ENCODE results near the gene NUP205.

Gene NUP205

DNA sequence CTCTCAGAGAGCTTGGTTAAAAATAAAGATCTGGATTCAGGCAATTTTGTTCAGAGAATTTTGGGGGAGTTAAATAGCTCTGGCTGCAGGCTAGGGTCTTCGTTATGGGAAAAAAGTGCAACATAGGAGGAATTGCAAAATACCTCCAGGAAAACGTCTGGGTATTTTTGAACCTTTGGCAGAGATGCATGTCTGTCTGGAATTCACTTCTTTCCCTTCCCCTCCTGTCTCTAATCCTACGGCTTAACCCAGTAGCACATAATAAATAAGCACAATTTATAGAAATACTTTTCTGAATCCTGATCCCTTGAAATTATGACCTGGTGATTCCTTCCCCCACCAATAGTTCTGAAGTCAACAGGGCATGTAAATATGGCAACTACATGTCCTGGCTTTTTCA lies 19.3 kb upstream of the NUP205 start:
- no peak for DNase-seq (ENCODE audit: low read depth in 2 of 3, low spot score in 2 of 3)

DNA sequence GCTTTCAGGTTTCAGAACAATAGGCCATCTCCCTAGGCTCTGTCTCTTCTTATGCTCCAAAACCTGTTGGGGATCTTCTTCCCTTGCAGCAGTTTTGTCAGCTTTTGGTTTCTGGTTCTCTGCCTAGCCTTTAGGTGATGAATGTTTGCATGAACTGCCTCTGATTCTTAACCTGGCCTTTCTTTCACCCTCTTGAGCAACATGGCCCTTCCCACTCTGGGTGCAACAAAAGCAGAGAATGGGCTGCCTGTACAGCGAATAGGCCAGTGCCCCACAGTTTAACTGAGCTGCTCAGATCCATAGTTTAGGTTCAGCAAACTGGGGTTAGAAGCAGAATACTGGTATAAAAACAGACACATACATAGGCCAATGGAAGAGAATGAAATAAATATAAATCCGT lies 18.1 kb upstream of the NUP205 start:
- DNase-seq (ENCODE audit: low read depth in 2 of 3, low spot score in 2 of 3) = no peak

DNA sequence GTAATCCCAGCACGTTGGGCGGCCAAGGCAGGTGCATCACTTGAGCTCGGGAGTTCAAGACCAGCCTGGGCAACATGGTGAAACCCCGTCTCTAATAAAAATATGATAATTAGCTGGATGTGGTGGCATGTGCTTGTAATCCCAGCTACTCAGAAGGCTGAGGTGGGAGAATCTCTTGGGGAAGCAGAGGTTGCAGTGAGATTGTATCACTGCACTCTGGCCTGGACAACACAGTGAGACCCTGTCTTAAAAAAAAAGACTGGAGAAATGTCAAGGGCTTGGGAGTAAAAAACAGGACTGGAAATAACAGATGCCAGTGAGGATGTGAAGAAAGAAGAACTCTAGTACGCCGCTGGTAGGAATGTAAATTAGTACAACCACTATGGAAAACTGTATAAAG lies 16.7 kb upstream of the NUP205 start:
- no peak for DNase-seq (ENCODE audit: low read depth in 2 of 3, low spot score in 2 of 3)

DNA sequence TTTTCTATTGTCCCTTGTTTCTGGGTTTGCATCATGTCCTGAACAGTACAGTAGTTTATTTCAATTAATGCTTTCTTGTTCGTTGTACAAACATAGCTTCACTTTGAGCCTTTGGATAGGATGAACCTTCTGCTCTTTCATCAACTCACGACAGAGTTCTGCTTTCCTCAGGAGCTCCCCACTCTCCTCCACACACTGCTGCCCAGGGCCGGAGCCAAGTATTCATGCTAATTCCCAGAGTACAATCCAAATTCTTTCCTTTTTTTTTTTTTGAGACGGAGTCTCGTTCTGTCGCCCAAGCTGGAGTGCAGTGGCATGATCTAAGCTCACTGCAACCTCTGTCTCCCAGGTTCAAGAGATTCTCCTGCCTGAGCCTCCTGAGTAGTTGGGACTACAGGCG lies 7.5 kb upstream of the NUP205 start:
- DNase-seq (ENCODE audit: low read depth in 2 of 3, low spot score in 2 of 3) = no peak

DNA sequence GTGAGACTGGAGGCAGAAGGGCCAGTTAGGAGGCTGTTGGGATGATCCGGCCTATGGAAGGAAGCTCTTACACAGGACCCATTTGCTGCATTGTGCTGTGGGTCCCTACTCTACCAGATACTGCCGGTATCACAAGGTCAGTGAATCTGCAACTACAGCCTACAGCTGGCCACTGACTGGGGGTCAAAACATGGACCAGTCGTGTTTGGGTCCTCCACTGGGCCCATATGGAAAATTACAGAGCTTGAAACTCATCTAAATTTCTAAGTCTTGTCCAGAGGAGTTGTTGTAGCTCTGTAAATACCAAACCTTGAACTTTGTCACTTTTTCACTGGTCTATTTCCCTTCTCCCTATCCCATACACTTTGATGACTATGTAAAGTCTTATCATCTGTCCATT lies 5.6 kb upstream of the NUP205 start:
- no peak for DNase-seq (ENCODE audit: low read depth in 2 of 3, low spot score in 2 of 3)

DNA sequence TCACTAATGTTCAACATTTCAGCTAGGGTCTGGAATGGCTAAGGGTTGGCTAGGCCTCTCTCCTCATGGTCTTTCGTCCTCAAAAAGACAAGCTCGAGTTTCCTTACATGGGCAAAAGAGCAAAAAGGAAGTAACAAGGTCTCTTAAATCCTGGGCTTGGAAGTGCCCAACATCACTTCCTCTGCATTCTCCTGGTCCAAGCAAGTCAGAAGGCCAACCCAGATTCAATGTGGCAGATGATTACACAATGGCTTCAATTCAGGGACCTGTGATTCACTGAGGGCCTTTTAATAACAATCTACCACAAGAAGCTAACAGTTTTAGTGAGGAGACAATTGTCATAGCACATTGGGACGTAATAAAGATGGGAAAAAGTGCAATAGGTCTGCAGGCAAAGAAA lies 4.4 kb upstream of the NUP205 start:
- DNase-seq (ENCODE audit: low read depth in 2 of 3, low spot score in 2 of 3) = no peak

DNA sequence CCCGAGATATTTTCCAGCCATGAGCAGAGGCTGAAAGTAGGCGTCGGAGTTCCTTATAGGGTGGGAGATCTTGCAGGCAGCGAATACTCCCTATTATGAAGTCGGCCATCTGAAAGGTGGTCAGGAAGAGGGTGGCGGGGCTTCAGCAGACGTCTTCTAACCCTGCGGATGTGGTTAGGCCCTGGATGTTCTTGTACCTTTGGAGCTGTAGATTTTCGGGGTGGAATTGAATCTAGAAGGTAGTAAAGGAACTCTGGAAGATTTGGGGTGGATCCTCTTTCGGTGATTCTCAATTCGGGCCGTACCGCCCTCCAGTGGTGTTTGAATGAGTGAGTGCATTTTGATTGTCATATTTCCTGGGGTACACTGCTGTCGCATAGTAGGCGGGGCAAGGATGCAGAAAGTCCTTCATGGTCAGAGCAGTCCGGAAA lies 635 bp downstream of the NUP205 start:
- peak; percentile 25 to 46 (median 25) for DNase-seq (ENCODE audit: low read depth in 2 of 3, low spot score in 2 of 3)

DNA sequence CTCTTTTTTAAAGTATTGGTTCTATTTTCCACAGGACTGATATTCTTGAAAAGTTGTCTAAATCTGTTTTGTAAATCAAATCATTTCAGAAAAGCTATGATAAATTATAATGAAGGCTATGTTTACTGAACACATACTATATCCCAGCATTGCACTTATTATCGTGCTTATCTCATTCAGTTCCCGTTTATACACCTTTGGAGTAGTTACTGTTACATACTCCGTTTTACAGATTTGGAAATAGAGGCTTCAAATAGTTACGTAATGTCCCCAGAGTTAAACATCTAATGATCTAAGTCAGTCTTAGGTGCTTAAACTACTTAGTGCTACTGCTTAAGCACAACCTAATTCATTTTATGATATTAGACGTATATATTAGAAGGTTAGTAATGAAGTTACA lies 1.2 kb downstream of the NUP205 start:
- DNase-seq (ENCODE audit: low read depth in 2 of 3, low spot score in 2 of 3) = no peak

DNA sequence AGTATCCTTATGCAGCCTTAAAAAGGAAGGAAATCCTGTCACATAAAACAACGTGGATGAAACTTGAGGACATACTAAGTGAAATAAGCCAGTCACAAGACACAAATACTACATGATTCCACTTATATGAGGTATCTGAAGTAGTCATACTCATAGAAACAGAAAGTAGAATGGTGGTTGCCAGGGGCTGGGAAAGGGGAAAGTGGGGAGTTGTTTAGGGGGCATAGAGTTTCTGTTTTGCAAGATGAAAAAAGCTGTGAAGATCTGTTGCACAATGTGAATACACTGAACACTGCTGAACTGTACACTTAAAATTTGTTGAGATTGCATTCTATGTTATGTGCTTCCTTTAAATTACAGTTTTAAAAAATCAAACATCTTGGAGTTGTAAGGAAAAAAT lies 2.9 kb downstream of the NUP205 start:
- no peak for DNase-seq (ENCODE audit: low read depth in 2 of 3, low spot score in 2 of 3)

DNA sequence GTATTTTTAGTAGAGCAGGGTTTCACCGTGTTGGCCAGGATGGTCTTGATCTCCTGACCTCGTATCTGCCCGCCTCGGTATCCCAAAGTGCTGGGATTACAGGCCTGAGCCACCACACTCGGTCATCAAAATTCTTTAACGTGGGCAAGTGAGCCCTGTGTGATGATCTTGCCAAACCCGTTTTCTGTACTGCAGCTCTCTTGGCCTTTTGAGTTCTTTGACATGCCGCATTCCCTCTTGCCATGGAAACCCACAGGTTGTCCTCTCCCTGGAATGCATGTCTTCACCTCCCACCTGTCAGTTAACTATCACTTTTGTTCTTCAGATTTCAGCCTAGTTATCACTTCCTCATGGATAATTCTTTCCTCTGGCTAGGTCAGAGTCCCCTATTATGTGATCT lies 5.0 kb downstream of the NUP205 start:
- DNase-seq (ENCODE audit: low read depth in 2 of 3, low spot score in 2 of 3) = no peak

DNA sequence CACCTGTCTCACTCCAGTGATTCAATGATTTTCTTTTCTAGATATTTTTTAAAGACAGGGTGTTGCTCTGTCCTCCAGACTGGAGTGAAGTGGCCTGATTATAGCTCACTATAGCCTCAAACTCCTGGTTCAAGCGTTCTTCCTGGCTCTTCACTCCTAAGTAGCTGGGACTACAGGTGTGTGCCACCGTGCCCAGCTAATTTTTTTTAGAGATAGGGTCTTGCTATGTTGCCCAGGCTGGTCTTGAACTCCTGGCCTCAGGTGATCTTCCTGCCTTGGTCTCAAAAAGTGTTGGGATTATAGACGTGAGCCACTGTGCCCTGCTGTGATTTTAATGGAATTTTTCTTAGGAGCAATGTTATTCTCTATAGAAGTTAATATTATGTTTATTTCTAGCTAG lies 14.1 kb downstream of the NUP205 start:
- no peak for DNase-seq (ENCODE audit: low read depth in 2 of 3, low spot score in 2 of 3)

DNA sequence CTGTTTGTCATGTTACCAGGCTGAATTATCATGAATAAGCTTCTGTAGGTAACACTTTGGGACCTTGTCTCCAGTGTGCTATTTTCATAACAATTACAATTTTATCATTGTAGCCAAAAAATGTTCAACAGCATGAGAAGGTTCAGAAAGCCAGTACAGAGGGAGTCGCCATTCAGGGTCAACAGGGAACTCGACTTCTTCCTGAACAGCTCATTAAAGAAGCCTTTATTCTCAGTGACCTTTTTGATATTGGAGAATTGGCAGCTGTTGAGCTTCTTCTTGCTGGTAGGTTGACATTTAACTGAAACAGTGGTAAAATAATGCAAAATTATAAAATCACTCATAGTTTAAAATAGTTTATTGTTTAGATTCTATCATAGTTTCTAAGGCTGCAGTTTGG lies 15.8 kb downstream of the NUP205 start:
- DNase-seq (ENCODE audit: low read depth in 2 of 3, low spot score in 2 of 3) = no peak

DNA sequence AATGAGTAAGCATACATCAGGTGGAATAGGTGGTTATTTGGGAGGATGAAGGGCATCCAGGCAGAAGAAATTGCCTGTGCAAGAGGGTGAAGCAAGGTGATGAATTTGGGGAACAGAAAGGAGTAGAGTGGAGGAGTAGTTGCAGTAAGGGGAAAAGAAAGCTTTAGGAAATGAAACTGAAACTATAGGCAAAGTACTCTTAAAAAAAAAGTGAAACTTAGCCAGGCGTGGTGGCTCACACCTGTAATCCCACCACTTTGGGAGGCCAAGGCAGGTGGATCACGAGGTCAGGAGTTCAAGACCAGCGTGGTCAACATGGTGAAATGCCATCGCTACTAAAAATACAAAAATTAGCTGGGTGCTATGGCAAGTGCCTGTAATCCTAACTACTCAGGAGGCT lies 17.6 kb downstream of the NUP205 start:
- DNase-seq (ENCODE audit: low read depth in 2 of 3, low spot score in 2 of 3) = no peak

DNA sequence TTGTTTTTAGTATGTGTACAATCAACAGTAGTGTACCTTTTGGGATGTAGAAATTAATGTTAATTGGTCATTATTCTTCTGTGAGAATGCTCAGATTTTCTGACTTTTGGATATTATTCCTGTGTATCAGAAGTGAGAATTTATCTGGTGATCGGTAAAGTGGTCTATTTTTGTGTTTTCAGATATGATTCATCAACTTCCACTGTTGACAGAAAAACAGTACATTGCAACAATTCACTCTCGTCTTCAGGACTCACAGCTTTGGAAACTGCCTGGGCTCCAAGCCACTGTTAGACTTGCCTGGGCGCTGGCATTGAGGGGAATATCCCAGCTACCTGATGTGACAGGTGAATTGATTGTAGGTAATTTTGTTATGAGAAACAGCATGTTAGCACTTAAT lies 20.9 kb downstream of the NUP205 start:
- DNase-seq (ENCODE audit: low read depth in 2 of 3, low spot score in 2 of 3) = no peak

DNA sequence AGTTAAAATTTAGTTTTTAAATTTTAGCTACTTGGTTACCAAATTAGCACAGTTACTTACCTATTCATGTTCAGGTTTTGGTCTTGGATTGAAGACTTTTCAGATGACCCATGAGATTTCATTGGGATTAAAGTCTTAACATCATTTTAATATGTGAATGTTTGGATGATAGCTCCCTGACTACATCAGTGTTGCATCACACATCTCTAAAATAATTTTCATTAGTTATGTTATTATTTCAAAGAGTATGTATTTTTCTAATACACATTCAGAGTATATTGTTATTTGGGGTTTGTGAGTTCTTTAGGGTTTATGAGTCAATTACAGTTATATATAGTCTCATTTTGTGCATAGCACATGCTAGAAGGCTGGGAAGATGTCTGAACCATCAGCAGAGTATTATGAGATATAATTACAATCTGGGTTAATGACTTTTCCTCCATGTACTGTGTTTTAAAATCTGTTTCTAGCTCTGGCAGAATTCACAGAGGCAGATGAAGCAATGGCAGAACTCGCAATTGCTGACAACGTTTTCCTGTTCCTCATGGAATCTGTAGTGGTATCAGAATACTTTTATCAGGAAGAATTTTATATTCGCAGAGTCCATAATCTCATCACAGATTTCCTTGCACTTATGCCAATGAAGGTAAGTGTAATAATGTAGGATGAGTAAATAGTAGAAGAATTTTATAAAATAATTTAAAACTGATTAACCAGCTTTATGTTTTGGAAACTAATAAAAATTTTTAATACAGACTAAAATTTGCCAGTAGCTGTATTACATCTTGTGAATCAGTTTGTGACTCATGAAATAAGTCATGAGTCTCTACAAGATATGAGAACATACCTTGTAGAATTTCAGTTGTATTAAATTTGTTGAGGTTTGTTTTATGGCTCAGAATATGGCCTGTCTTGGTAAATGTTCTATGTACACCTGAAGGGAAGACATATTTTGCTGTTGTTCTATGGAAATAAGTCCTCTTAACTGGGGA lies 26.9 kb downstream of the NUP205 start:
- no peak for DNase-seq (ENCODE audit: low read depth in 2 of 3, low spot score in 2 of 3)

DNA sequence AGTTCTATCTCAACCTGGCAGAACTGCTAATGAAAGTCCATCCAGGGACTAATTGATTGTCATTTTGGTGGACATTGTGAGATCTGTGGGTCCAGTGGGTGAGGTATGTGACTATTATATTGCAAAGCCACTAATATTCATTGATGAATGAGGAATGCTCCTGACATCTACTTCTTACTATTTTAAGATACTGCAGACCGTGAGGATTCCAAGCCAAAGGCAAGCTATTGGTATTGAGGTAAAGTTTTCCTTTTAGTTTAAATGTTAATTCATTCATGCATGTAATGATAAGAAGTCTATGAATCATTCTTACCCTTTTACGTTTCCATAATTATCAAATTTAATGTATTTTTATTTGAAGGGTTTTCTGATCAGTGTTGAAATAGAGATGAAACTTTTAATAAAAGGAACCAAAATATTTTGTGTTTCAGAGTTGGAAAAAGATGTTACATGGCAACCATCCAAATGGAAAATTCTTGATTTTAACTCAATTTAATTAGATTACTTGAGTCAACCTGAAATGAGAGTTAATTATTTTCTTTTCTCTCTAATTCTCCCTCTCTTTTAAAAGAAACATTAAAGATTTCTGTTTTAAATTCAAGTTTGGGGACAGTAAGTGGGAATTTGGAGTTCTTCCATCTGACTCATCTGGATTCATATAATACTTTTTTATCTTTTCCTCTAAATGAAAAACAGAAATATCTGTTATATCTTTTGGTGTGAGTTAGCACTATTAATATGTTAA lies 39.6 kb downstream of the NUP205 start:
- no peak for DNase-seq (ENCODE audit: low read depth in 2 of 3, low spot score in 2 of 3)

DNA sequence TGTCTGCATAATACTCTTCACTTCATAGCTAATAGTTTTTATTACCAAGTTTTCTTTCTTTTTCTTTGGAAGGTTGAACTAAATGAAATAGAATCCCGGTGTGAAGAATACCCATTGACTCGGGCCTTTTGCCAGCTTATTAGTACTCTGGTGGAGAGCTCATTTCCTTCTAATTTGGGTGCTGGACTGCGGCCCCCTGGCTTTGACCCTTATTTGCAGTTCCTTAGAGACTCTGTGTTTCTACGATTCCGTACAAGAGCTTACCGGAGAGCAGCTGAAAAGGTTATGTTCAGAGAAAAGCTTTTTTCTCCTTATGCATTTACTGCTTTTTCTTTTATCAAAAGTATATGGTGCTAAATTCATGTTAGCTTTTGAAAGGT lies 40.2 kb downstream of the NUP205 start:
- no peak for DNase-seq (ENCODE audit: low read depth in 2 of 3, low spot score in 2 of 3)

DNA sequence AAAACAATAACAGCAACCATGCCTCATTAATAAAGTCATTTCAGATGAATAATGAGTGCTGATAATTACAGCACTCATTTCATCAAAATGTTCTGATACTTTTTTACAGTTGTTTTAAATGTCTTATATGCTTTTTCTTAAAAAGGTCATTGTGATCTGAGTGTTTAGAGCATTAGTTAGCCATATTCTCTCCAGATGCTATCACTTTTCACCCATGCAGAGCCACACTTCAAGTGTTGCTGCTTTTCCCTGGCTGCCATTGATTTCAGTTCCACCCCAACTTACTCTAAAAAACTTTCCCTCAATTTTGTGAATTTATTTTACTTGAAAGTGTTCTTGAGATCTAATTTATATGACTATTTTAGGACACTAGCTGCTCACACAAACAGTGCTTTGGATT lies 41.8 kb downstream of the NUP205 start:
- no peak for DNase-seq (ENCODE audit: low read depth in 2 of 3, low spot score in 2 of 3)

DNA sequence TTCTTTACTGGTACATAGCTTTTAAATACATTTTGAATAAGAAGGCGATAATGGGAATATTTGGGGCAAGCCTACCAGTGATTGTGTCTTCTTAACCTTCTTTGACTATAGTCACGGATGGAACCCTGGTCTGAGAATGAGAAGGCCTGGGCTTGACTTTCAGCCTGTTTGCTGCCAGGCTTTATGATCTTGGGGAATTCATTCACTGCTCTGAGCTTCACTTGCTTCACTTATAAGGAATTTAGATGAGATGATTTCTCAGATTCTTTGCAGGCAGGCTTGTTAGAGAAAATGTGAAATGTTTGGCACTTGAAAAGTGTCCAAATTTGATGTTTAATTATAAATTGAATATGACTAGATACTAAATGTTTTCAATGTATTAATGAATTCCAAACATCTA lies 42.5 kb downstream of the NUP205 start:
- DNase-seq (ENCODE audit: low read depth in 2 of 3, low spot score in 2 of 3) = no peak

DNA sequence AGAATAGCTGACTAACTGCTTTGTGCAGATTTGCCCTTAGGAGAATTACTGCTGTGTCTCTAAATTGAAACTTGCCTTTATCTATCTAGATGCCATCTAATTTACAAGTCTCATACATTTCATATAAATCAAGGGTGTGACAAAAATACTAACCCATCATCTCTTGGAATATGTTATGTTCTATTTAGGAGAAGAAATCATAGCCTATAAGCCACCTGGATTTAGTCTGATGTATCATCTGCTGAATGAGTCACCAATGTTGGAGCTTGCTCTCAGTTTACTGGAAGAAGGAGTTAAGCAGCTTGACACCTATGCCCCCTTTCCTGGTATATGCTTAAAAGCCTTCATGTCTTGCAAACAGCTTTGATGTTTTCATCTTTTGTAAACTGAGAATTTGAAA lies 43.5 kb downstream of the NUP205 start:
- no peak for DNase-seq (ENCODE audit: low read depth in 2 of 3, low spot score in 2 of 3)

DNA sequence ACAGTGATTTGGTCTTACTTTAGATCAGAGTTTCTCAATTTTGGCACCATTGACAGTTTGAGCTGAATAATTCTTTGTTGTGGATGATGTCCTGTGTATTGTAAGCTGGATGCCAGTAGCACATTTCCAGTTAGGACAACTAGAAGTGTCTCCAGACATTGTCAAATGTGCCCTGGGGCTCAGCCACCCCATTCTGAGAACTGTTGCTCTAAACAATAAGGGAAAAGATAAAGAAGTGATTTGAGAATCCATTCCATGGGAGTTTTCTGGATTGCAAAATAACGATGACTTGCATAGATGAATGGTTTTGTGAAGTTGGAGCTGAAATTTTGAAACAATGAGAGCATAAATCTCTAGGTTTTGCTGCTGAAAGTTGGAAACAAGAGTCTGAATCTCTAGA lies 44.6 kb downstream of the NUP205 start:
- DNase-seq (ENCODE audit: low read depth in 2 of 3, low spot score in 2 of 3) = no peak

DNA sequence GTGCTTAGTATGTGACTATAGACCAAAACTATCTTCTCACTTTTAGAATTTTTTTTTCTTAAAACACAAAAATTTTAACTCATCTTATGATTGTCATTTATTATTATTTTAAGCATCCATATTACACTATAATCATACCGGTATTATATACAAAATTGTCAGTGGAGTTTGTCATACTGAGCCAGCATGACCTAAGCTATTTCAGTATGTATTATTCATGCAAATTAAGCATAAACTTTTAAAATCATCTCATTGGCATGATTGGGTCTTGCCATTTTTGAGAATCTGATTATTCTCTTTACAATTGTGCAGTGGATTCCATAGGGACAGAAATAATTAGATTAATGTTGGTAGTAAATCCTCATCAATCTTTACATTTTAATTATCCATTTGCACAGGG lies 58.4 kb downstream of the NUP205 start:
- DNase-seq (ENCODE audit: low read depth in 2 of 3, low spot score in 2 of 3) = no peak

All from activated CD8-positive, alpha-beta memory T cell treated with anti-CD3 and anti-CD28 coated beads for 48 hours (primary cell).